ENCODE results near the gene FAM234A. TPM values are rescaled to one million over a fixed set of nuclear protein-coding genes. Genes with fewer than 3 reads are reported as not detected.

The FAM234A gene
- total RNA-seq, 2 donors from 2014 or later: 51.7 to 141 TPM

DNA sequence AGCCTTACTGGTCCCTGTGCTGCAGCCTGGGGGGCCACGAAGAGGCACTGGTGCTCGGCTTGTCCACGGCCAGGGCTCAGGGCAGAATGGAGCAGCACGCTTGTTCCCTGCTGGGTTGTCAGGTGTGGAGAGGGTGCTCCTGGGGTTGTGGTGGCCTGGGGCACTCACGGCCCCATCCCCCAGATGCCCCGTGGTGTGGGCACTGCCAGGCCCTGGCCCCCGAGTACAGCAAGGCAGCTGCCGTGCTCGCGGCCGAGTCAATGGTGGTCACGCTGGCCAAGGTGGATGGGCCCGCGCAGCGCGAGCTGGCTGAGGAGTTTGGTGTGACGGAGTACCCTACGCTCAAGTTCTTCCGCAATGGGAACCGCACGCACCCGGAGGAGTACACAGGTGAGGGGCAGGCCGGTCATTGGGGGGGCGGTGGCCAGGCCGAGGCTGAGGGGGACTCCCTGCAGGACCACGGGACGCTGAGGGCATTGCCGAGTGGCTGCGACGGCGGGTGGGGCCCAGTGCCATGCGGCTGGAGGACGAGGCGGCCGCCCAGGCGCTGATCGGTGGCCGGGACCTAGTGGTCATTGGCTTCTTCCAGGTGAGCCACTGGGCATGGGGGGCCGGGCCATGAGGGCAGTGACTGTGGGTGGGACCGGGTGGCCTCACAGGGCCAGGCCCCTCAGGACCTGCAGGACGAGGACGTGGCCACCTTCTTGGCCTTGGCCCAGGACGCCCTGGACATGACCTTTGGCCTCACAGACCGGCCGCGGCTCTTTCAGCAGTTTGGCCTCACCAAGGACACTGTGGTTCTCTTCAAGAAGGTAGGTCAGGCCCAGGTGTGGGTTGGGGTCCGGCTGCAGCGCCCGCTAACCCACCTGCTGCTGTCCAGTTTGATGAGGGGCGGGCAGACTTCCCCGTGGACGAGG, 49.8 kb downstream of the FAM234A start:
- no peak overlapping the region for H3K27ac ChIP-seq
- H3K36me3 ChIP-seq: peaks cover 8% of the 10 kb centered on the region
- TF ChIP-seq, protein P1, sequence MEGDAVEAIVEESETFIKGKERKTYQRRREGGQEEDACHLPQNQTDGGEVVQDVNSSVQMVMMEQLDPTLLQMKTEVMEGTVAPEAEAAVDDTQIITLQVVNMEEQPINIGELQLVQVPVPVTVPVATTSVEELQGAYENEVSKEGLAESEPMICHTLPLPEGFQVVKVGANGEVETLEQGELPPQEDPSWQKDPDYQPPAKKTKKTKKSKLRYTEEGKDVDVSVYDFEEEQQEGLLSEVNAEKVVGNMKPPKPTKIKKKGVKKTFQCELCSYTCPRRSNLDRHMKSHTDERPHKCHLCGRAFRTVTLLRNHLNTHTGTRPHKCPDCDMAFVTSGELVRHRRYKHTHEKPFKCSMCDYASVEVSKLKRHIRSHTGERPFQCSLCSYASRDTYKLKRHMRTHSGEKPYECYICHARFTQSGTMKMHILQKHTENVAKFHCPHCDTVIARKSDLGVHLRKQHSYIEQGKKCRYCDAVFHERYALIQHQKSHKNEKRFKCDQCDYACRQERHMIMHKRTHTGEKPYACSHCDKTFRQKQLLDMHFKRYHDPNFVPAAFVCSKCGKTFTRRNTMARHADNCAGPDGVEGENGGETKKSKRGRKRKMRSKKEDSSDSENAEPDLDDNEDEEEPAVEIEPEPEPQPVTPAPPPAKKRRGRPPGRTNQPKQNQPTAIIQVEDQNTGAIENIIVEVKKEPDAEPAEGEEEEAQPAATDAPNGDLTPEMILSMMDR (IDR thresholded peaks at IDR 0.05): no peak
- H3K9me3 ChIP-seq: no peaks in the 10 kb centered on the region
- ATAC-seq (ENCODE audit: insufficient number of reproducible peaks, low FRiP score, low read depth): no peak
- H3K4me3 ChIP-seq: no peak overlapping the region
- no peaks in the 10 kb centered on the region for H3K27me3 ChIP-seq (replicated peaks; ENCODE audit: insufficient read depth)
- H3K4me1 ChIP-seq (ENCODE audit: control insufficient read depth in 1 of 2, low read depth in 2 of 2): peaks cover 0 to 10% of the 10 kb centered on the region in 2 donors
- no peak for DNase-seq (ENCODE audit: low spot score)

DNA sequence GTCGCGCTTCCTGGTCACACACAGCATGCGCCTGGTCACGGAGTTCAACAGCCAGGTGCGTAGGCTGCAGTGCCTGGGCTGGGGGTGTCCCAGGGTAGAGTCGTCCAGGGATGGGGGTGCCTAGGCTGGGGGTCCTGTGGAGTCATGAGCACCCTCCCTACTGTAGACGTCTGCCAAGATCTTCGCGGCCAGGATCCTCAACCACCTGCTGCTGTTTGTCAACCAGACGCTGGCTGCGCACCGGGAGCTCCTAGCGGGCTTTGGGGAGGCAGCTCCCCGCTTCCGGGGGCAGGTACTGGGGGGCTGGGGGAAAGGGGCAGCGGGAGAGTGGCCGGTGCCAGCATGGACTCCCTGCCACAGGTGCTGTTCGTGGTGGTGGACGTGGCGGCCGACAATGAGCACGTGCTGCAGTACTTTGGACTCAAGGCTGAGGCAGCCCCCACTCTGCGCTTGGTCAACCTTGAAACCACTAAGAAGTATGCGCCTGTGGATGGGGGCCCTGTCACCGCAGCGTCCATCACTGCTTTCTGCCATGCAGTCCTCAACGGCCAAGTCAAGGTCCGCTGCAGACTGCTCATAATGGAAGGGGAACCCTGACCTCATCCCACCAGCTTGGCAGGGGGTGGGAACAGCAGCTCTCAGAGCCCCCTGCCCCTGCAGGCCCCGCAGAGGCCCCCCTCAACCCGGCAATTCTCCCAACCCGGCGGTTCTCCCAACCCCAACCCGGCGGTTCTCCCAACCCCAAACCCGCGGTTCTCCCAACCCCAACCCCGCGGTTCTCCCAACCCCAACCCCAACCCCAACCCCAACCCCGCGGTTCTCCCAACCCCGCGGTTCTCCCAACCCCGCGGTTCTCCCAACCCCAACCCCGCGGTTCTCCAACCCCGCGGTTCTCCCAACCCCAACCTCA, 50.8 kb downstream of the FAM234A start:
- H3K27ac ChIP-seq: no peak overlapping the region
- no peaks in the 10 kb centered on the region for H3K27me3 ChIP-seq (replicated peaks; ENCODE audit: insufficient read depth)
- DNase-seq (ENCODE audit: low spot score) (no peak), ATAC-seq (ENCODE audit: insufficient number of reproducible peaks, low FRiP score, low read depth) (no peak)
- peaks cover 0 to 10% of the 10 kb centered on the region in 2 donors for H3K4me1 ChIP-seq (ENCODE audit: control insufficient read depth in 1 of 2, low read depth in 2 of 2)
- peaks cover 10% of the 10 kb centered on the region for H3K36me3 ChIP-seq
- no peaks in the 10 kb centered on the region for H3K9me3 ChIP-seq
- TF ChIP-seq, protein P1 (IDR thresholded peaks at IDR 0.05): no peak
- no peak overlapping the region for H3K4me3 ChIP-seq

GRCh38 chr16:286491-287297, 52.1 kb downstream of the FAM234A start:
- H3K27me3 ChIP-seq (replicated peaks; ENCODE audit: insufficient read depth): no peaks in the 10 kb centered on the region
- no peak overlapping the region for H3K27ac ChIP-seq
- H3K36me3 ChIP-seq: peaks cover 21% of the 10 kb centered on the region
- H3K9me3 ChIP-seq: no peaks in the 10 kb centered on the region
- H3K4me3 ChIP-seq: no peak overlapping the region
- DNase-seq (ENCODE audit: low spot score): no peak
- H3K4me1 ChIP-seq (ENCODE audit: control insufficient read depth in 1 of 2, low read depth in 2 of 2): no peaks in the 10 kb centered on the region
- no peak for ATAC-seq (ENCODE audit: insufficient number of reproducible peaks, low FRiP score, low read depth)
- TF ChIP-seq, protein P1 (IDR thresholded peaks at IDR 0.05): no peak

GRCh38 chr16:287298-287811, 52.7 kb downstream of the FAM234A start:
- H3K4me1 ChIP-seq (ENCODE audit: control insufficient read depth in 1 of 2, low read depth in 2 of 2): no peaks in the 10 kb centered on the region
- no peak overlapping the region for H3K27ac ChIP-seq
- no peaks in the 10 kb centered on the region for H3K9me3 ChIP-seq
- H3K36me3 ChIP-seq: peaks cover 26% of the 10 kb centered on the region
- no peak for DNase-seq (ENCODE audit: low spot score)
- TF ChIP-seq, protein P1 (IDR thresholded peaks at IDR 0.05): no peak
- no peak overlapping the region for H3K4me3 ChIP-seq
- no peak for ATAC-seq (ENCODE audit: insufficient number of reproducible peaks, low FRiP score, low read depth)
- no peaks in the 10 kb centered on the region for H3K27me3 ChIP-seq (replicated peaks; ENCODE audit: insufficient read depth)

All from thoracic aorta (tissue), 2 donors.